HG02885 (cell line): ENCODE measurements around the gene NEK5.
A peak's percentile ranks its signal among the peaks of the same experiment; 100 is the strongest.
"Not testable (repeated sequence)": the region's sequence is repeated elsewhere in the genome, so short reads cannot be mapped to it uniquely, and the experiment has no call there.

ENCODE experiments used
- ATAC-seq: cut with Tn5 transposase; IDR thresholded peaks from one replicate; pipeline ENCODE4 v1.9.1; 2021; ENCODE audit warnings: mild to moderate bottlenecking; ENCODE audit not compliant: unreplicated experiment, poor library complexity

The NEK5 gene

DNA sequence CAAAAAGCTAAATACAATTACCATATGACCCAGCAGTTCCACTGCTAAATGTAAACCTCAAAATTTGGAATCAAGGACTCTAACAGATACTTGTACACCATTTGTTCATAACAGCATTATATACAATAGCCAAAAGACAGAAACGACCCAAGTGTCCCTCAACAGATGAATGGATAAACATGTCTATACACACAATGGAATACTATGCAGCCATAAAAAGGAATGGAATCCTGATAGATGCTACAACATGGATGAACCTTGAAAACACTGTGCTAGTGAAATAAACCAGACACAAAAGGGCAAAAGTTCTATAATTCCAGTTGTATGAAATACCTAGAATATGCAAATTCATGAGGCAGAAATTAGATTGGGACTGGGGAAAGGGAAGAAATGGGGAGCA lies 18.4 kb upstream of the NEK5 start:
- no peak for ATAC-seq

DNA sequence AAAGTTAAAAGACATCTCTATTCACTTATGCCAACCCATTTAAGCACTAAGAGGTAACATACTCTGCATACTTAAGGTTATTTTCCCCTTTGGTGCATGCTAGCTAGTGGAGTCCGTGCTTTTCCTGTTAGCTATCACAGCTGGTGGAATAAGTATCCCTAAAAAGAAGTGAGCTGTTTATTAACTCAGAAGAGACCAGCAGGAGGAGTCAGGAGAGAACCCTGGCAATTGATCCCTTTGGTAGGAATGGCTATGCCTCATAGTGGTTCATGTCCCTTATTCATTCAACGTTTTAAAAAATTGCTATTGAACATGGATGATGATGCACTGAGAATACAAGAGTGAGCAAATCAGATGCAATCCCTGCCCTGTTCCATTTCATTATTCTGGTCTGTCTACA lies 12.4 kb upstream of the NEK5 start:
- ATAC-seq: no peak

DNA sequence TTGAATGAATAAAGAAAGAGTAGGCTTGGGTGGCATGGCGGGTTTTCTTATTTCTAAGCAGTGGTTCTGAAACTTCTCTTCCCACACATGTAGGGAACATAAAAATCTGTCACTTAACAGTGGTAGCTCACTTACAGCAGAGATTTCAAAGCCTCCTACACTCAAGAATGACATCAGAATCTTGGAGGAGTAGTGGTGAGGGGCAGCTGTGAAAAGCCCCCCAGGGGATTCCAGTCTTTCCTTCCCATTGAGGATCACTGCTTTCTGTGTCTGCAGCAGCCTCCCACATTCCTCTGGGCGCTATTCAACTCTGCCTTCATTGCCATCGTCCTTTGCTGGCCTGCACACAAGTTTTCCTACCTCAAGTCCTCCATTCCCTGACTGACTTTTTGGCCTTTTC lies 8.6 kb upstream of the NEK5 start:
- no peak for ATAC-seq

DNA sequence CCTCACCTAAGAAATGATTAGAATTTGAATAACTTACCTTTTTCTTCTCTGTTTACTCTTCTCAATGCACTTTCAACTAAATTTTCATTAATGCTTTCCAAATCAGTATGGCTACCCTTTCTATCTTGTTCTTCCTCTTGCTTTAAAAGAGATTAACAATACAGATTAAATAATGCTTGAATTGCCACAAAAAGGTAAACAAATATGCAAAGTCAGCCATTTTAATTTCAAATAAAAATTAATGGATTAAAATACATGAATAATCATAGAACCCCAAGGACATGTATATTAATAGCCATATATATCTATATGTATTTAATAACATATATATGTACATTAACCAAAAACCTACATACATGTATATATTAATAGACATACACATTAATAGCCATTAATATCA lies 7.9 kb upstream of the NEK5 start:
- no peak for ATAC-seq

DNA sequence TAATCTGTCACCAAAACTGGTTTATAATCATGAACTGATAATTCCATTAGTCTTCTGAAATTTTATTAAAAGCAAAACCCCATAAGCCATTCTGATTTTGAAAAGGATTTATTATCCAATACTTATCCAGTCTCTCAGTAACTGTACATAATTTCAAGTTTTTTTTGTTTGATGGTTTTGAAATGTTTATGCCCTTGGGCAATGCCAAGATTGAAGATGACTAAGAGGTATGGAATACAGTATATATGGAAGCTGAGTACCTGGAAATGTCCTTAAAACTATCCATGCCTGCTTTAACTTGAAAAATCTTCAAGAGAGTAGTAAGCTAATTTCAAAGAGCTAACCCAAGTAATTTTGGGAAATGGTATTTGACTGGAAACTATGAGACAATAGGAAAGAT lies 1.8 kb upstream of the NEK5 start:
- no peak for ATAC-seq

DNA sequence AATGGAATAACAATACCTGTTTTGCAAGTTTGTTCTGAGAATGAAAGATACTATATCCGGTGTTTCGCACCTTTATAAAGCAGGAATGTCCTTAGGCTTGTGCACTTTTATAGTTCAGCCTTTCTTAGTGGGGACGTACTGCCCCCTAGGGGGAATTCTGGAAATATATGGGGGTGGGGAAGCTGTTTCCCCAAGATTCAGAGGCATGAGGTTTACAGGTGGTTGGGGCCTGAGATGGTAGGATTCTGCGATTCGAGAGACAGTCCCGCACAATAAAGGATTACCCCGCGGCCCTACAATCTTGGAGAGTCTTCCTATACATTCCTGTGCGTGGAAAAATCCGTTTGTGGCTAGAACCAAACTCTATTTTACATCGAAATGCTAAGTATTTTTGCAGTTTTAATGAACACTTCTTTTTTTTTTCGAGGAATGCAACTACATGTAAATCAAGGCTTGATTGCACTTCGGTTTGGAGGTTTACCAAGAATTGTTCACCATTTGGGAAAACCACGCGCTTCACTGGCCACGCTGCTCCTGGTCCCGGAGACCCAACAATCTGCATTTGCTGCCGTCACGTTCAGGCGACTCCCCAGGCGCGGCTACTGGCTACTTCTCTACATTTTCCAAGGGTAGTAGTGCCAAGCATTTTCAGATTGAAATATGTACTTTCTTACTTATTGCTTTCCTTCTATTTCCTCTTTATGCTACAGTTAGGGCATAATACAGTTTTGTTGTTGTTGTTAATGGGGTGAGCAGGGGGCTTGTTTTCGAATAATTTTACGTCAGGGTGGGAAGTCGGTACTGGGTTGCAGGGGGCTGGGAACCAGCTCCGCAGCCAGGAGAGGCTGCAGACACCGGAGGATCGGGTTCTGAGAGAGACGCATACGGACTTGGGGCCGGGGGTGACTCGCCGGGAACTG lies 830 bp downstream of the NEK5 start:
- ATAC-seq: peak; percentile 69

DNA sequence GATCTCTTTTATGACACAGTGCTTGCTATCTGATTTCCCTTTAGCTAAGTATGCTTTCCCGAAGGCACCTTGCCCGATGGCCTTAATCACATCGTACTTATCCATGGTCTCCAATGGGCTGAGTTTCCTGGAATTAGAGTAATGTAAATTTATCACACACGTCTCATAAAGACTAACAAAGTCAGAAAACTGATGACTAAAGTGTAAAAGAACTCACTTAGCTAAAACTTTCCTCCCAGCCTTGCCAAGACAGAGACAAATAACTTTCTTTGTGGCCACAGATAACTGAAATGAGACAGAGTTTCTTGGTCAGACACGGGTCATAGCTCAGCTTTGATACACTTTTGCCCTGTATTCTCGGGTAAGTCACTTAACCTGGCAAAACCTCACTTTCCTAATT lies 1.5 kb downstream of the NEK5 start:
- ATAC-seq: peak; percentile 28

DNA sequence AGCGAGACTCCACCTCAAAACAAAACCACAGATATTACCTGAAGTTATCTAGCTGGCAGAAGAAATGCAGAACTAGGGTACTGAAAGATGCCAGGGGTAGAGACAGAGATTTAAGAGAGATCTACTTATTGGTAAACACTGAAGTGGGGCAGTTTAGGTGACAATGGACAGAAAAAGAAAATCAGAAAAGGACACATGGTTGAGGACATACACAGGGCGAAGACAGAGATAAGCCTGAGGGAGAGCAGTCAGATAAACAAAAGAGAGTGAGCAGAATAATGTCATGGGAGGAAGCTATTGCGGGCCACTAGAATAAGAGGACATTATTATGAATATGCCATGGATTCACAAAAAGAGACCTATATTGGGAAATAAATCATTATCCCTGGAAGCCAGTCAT lies 3.3 kb downstream of the NEK5 start:
- no peak for ATAC-seq

DNA sequence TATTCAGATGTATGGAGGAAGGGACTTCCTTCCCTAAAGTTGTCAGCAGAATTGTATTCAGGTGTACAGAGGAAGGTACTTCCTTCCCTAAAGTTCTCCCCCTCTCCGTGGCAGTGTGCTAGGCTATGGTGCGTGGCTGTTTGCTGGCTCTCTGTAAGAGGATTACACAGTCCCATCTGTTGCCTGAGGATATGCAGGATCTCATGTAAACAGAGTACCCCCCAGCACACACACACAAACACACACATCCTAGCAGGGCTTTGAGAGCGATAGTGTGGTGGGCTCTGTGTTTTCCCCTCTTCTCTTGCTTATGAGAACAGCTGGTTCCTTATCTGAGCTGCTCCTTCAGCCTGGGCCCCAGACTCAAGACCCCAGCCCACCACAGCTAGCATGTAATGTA lies 10.3 kb downstream of the NEK5 start:
- no peak for ATAC-seq

DNA sequence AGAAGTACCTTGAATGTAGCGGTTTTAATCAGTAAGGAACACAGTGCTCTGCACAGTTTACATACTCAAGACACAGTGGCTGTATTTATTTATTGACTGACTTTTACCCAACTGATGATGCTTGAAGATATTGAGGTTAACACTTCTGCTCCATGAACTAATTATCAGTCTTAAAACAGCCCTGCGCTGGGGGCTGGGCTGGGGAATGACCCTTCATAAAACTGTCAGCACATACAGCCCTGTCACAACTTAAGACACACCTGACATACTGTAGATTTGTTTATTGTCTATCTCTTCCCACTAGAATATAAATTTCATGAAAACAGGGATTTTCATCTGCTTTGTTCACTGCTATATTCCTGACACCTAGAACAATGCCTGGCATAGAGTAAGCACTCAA lies 10.8 kb downstream of the NEK5 start:
- no peak for ATAC-seq

DNA sequence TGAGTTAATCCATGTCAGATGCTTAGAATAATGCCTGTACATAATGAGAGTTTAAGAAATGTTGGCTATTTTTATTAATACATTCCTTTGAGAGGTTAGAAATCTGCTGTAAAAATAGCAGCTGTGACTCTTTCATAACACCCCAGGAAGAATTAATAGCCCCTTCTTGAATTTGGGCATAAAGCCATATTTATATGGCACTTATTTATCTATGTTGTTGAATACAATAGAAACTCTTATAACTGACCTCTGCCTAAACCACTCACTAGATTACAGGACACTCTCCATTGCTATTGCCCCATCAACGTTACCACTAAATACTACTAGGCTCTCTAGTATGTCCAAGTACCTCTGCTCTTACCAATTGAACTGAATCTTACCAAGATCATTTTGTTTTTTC lies 16.3 kb downstream of the NEK5 start:
- ATAC-seq: no peak

DNA sequence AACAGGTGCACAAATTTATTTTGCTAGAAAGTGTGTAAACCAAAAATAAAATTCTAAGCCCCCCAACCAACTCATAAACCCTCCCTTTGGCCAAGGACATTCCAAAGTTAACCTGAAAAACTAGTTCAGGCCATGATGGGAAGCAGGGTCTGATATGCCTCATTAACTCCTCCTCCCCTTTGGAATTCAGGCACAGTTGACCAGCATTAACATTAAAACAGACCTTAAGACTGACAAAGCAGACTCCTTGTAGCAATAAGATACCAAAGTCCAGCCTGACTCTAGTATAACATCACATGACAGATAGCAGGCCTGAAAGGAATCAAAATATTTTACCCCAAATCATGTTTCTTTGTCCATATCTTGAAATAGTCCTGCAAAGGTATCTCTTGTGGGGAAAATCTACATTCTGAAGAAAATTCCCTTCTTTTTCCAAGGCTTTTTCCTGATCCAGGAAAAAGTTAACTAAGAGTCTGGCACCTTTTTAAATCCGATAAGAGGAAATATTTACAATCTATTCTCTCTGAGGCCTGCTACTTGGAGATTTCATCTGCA lies 19.7 kb downstream of the NEK5 start:
- no peak for ATAC-seq

DNA sequence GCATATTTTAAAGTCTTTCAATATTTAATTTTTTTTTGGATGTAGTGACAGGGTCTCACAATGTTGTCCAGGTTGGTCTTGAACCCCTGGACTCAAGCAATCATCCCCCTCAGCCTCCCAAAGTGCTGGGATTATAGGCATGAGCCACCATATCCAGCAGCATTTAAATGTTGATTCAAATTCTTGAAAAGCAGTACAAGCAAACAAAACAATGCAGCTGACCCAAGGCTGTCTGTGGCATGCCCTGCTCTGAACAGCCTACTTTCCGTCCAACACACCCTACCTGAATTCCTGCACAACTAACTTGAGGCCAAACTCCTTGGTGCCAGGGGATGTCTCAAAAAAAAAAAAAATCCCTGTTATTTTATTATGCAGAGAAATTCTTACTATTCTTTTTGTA lies 23.0 kb downstream of the NEK5 start:
- no peak for ATAC-seq

DNA sequence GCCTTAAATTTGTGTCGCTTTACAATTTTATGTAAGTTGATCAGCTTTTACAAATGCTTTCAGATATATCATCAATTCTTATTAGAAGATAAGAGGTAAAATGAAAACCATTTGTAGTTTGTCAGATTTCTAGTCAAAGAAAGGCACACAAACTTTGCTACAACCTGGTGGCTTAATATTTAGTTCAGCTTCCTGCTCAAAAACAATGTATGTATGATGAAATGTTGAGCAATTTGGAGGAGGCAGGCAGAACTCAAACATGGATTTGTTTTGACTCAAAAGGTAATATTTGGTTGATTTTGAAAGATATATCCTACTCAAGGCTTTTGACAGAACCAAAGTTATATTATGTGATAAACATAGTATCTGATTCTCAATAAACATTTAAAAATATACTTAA lies 24.2 kb downstream of the NEK5 start:
- no peak for ATAC-seq

DNA sequence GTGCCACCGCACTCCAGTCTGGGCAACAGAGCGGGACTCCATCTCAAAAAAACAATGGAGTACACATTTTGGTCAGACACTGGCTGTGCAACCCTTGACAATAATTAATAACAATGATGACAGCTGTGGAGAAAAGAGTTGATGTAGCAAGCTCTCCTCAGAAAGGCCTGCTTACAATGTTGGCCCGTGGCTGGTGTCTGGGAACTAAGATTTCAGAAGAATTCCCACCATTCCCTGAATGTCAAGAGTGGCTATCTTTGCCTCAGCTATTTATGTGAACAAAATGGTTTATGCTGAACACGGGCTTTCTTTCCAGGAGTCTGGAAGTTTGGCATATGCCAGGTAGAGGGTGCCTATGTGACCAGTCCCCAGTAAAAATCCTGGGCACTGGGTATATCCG lies 25.5 kb downstream of the NEK5 start:
- ATAC-seq: no peak

DNA sequence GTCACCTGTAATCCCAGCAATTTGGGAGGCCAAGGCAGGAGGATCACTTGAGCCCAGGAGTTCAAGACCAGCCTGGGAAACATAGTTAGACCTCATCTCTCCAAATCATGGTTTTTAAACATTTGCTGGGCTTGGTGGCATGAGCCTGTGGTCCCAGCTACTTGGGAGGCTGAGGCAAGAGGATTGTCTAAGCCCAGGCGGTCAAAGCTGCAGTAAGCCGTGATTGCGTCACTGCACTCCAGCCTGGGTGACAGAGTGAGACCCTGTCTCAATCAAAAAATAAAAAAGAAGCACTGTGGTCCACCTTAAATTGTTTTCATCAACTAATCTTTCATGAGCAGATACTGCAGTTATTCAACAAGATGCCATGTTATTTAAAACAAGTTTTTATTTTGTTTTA lies 26.4 kb downstream of the NEK5 start:
- not testable (repeated sequence) for ATAC-seq

DNA sequence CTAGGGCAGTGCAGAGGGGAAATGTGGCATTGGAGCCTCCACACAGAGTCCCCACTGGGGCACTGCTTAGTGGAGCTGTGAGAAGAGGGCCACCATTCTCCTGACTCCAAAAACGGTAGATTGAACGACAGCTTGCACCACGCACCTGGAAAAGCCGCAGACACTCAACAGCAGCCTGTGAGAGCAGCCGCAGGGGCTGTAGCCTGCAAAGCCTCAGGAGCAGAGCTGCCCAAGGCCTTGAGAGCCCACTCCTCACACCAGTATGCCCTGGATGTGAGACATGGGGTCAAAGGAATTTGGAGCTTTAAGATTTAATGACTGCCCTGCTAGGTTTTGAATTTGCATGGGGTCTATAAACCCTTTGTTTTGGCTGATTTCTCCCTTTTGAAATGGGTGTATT lies 31.7 kb downstream of the NEK5 start:
- ATAC-seq: no peak

DNA sequence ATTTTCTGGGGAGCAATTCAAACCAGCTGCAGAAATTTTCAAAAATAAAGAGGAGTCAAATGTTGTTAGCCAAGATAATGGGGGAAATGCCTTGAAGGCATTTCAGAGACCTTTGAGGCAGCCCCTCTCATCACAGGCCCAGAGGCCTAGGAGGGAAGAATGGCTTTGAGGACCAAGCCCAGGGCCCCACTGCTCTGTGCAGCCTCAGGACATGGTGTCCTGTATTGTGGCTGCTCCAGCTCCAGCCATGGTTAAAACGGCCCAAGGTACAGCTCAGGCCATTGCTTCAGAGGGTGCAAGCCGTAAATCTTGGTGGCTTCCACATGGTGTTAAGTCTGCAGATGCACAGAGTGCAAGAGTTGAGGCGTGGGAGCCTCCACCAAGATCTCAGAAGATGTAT lies 32.1 kb downstream of the NEK5 start:
- ATAC-seq: no peak

DNA sequence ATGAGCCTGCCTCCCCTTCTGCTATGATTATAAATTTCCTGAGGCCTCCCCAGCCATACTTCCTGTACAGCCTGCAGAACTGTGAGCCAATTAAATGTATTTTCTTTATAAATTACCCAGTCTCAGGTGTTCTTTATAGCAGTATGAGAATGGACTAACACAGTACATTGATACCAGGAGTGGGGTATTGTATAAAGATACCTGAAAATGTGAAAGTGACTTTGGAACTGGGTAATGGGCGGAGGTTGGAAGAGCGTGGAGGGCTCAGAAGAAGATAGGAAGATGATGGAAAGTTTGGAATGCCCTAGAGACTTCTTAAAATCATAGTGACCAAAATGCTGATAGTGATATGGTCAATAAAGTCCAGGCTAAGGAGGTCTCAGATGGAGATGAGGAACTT lies 32.8 kb downstream of the NEK5 start:
- ATAC-seq: no peak

DNA sequence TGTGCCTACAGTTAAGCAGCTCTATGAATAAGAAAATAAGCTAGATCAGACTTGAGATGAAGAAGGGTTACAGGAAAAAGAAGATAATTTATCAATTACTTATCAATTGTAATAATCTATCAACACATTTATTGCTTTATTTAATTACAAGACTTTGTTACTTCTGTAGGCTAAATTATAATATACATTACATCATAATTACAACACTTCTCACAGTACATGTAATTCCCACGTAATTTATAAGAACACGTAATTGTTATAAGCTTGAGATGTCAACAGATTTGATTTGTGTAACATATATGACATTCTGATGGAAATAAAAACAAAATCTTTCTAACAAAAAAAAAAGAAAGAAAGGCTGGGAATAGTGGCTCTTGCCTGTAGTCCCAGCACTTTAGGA lies 36.8 kb downstream of the NEK5 start:
- no peak for ATAC-seq

DNA sequence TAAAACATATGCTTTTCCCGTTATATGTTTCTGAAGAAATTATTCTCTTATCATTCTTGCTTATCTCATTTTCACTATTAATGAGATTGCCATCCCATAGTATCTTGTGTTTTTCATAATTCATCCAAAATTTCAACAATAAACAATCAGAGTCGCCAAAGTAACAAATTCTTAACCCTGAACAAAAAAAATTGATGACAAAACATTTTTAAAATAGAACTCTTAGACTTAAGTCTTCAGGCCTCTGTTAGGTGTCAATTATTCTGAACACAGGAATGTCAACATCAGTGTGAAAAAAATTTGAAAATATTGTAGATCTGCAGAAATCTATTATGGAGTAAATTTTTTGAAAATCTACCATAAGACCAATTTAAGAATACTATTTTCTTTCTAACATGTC lies 37.4 kb downstream of the NEK5 start:
- no peak for ATAC-seq

DNA sequence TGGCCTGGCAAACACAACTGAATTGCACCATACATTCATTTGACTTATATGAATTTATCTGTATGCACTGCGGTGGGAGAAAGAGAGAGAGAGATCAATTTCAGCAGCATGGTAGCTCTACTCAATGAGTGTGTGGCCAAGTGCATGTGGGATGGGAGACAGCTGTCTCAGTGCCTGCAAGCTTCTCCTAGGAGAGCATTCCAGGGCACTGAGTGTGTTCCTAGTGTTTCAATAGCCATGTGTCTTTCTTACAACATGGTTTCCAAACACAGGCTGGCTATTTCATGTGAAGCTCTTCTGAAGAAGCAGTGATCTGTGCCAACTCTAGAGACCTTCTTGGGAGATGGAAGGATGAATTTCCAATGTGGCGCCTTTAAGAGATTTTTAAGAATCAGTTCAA lies 43.5 kb downstream of the NEK5 start:
- no peak for ATAC-seq
